ENCODE measurements around the gene GABRP.

DNA sequence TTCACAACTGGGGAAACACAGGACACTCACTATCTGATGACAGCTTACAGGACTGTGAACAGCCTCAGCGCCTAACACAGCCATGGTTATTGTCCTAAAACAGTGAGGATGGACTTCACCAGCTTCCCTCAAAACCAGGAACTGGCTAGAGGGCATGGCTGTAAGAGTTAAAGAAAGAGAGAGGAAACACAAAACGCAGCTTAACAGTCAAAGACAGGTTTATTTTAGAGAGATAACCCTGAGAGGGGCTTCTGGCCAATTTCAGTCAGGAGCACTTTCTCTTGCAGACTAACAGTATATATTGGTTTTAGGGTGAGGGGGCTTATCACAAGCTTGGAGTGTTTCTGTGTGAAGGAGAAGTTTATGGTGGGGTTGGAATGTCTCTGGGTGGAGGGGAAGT, 42.6 kb downstream of the GABRP start:
- TF ChIP-seq ZNF274 (IDR thresholded peaks at IDR 0.05; ENCODE audit: low read depth, low read length) (no peak), YY1 (IDR thresholded peaks at IDR 0.05; ENCODE audit: insufficient read depth, insufficient read length) (no peak), SUZ12 (IDR thresholded peaks at IDR 0.05; ENCODE audit: extremely low read depth, insufficient read depth, insufficient read length) (no peak)
